AG04449 (cell line): ENCODE measurements around the gene HOXA7.

Source experiments
- CTCF ChIA-PET: fragments of 350-600 bp; formaldehyde crosslinking; extraction: SDS; loops from one replicate; lab custom pipeline; 2021; ENCODE audit warnings: antibody characterized with exemption; lab: Yijun Ruan, JAX
- POLR2A ChIA-PET: fragments of 400-600, 350-600 bp; formaldehyde crosslinking; extraction: SDS; loops from one replicate; lab custom pipeline; 2020; ENCODE audit warnings: antibody characterized with exemption, inconsistent platforms; lab: Yijun Ruan, JAX
- DNase-seq: peaks from one replicate; pipeline ENCODE4 v3.0.0-alpha.2; 2010; ENCODE audit warnings: low read depth, low spot score
- H3K4me3 ChIP-seq: 2 replicates; pipeline ENCODE4 v1.5.1; 2011; ENCODE audit warnings: low read depth, mild to moderate bottlenecking, control low read depth, low read length
- TF ChIP-seq, protein P1 (sequence below): IDR thresholded peaks from one replicate; pipeline ENCODE4 v1.5.1; 2011; ENCODE audit warnings: mild to moderate bottlenecking, moderate library complexity, low read length, control low read depth, inconsistent platforms; ENCODE audit not compliant: insufficient read depth; ENCODE audit errors: missing control alignments

The HOXA7 gene

DNA sequence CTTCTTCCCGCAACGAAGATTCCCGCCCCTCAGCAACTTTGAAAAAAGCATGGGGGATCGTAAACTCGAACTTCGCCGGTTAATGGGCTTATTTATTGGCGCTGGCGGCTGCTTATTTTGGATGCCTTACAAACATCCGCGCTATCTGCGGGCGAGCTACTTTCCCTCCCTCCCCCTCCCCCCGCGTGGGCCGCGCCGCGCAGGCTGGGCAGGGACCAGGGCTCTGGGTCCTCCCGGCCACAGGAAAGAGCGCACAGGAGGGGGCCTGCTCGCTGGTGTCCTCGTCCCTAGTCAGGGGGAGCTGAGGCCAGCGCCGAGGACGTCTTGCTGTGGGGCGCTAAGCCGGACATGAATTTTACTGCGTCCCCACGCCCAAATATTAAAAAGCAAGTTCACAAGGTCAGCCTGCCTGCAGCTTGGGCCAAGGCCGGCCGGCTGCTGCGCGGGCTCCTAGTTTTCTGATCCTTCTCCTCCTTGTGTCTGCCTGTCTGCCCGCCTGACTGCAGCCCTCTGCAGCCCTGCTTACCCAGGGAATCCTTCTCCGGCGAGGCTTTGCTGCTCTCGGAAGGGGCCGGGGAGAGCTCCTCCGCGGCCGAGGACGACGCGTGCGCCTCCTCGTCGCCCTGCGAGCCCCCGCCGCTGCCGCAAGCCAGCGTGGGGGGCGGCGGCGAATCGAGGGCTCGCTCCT is 16.5 kb upstream of the HOXA7 start:
- peak overlapping the region; percentile 75 for H3K4me3 ChIP-seq
- TF ChIP-seq, protein P1, sequence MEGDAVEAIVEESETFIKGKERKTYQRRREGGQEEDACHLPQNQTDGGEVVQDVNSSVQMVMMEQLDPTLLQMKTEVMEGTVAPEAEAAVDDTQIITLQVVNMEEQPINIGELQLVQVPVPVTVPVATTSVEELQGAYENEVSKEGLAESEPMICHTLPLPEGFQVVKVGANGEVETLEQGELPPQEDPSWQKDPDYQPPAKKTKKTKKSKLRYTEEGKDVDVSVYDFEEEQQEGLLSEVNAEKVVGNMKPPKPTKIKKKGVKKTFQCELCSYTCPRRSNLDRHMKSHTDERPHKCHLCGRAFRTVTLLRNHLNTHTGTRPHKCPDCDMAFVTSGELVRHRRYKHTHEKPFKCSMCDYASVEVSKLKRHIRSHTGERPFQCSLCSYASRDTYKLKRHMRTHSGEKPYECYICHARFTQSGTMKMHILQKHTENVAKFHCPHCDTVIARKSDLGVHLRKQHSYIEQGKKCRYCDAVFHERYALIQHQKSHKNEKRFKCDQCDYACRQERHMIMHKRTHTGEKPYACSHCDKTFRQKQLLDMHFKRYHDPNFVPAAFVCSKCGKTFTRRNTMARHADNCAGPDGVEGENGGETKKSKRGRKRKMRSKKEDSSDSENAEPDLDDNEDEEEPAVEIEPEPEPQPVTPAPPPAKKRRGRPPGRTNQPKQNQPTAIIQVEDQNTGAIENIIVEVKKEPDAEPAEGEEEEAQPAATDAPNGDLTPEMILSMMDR, result no peak
- DNase-seq, result no peak
- CTCF ChIA-PET, result interaction anchor here (1.3 to 9.5 kb wide), 5 partner anchors 9 to 22 kb away, joined by 3 to 117 read pairs (median 3); partner anchors contain the start of genes HOXA3, HOXA7 and HOXA9
- POLR2A ChIA-PET, result interaction anchor here (0.8 to 5.5 kb wide), 3 partner anchors 9 to 11 kb away, joined by 3 to 33 read pairs (median 9); partner anchors contain the start of gene HOXA11

DNA sequence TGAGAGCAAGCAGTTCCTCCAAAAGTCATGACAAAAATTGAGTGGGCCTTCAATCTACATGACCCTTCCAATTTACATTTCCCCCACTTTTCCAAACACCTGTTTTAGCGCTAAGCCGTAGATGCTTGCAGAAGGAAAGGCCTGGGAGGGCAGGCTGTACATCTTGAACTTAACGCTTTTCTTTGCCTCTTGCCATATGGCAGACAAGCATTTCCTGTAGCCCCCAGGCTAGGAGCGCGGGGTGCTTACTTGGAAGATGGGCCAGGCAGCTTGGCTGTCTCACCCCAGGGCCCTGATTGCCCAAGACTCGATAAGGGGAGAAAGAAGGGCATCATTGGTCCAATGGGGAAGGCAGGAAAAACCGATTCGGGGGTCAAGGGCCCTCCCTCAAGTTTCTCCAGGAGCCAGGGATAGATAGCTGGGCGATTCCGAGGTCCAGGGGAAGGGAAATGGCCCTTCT is 15.9 kb upstream of the HOXA7 start:
- no peak for DNase-seq
- ChIA-PET CTCF (interaction anchor here (1.0 to 9.5 kb wide), 8 partner anchors 6 to 1321 kb away, joined by 3 to 117 read pairs (median 3); partner anchors contain the start of genes HOXA3, HOXA7 and HOXA9), POLR2A (interaction anchor here (0.8 to 5.5 kb wide), 4 partner anchors 8 to 1316 kb away, joined by 3 to 33 read pairs (median 8); partner anchors contain the start of gene HOXA11)
- H3K4me3 ChIP-seq, result peak overlapping the region; percentile 75
- TF ChIP-seq, protein P1, result no peak

DNA sequence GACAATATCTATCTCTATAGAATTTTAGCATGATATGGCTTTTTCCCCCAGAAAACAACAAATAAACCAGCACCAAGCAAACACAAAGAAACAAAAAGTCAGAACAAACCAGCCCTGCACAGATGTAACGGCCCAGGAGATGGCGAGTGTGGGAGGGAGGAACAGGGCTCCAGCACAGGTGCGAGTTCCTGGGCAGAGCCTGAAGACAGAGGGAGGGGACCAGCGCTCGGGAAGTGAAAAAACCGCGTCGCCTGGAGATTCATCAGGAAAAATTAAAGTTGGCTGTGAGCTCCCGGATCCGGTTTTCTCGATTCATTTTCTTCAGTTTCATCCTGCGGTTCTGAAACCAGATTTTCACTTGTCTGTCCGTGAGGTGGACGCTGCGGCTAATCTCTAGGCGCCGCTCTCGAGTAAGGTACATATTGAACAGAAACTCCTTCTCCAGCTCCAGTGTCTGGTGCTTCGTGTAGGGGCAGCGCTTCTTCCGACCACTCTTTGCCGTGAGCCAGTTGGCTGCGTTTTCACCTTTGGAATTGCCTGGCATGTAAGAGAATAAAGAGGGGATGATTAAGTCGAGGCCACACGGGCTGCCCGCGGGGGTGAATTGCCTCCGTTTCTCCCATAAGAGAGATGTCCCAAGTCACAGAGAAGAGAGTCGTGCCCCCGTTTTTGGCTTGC is 15.3 kb upstream of the HOXA7 start:
- ChIA-PET CTCF (interaction anchor here (1.0 to 9.5 kb wide), 6 partner anchors 7 to 1320 kb away, joined by 3 to 117 read pairs (median 4); partner anchors contain the start of genes HOXA7 and HOXA9), POLR2A (interaction anchor here (1.3 to 5.5 kb wide), 4 partner anchors 7 to 1315 kb away, joined by 6 to 53 read pairs (median 21); partner anchors contain the start of gene HOXA11)
- H3K4me3 ChIP-seq, result peak overlapping the region; percentile 75
- DNase-seq, result no peak
- TF ChIP-seq, protein P1, result no peak

DNA sequence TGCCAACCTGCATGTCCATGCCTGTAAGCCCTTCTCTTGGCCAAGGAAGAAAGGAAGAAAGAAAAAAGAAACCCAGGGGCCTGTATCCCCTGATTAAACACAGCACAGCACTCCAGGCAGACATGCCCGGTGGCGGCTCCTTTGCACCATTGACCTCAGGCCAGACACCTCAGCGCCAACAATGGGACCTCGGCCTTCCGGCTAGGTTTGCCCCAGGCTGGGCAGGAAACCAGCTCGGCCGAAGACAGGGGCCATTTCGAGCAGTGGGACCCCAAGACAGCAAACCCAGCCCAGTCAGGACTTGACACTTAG is 14.8 kb upstream of the HOXA7 start:
- DNase-seq, result no peak
- POLR2A ChIA-PET, result interaction anchor here (1.3 to 5.5 kb wide), 4 partner anchors 7 to 1315 kb away, joined by 6 to 53 read pairs (median 21); partner anchors contain the start of gene HOXA11

DNA sequence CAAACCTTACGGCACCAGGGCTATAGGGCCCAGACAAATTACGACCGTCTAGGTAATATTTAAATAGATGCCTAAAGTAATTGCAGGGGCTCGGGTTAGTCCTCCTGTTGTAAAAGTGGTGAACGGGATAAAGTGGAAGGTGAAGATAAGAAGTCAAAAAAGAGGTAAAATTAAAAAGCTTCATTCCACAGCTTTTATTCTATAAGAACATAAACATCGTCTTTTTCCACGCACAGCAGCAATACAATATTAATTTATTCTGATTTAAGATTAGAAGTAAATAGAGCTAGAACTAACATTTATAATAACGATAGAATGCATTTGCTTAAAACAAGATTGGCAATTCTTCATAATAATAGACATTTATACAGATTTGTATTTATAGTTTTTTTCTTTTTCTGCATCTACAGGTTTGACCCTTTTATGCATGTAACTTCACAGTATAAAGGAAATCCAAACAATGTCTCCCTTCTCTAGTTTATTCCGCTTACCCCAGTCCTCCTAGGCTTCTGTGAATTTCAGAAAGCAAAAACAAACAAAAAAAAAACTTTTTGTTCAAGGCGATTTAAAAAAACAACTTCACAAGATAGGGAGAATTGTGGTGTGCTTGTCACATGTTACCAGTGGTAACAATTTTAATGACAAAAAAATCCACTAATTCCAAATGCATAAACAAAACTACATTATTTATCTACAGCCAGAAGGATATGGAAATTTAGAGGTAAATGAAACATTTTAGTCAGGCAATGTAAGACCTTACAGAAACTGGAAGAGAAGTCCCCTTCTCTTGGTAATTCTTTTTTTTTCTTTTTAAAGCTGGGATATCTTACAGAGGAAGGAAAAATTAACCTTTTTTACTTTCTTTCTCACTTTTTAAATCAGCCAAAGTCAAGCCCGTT is 14.2 kb upstream of the HOXA7 start:
- ChIA-PET POLR2A (interaction anchor here (1.1 to 4.2 kb wide), 3 partner anchors 8 to 1314 kb away, joined by 4 to 53 read pairs (median 6); no protein-coding TSS in a partner anchor), CTCF (interaction anchor here (0.9 to 5.3 kb wide), 5 partner anchors 8 to 1315 kb away, joined by 3 to 48 read pairs (median 4); no protein-coding TSS in a partner anchor)
- peak overlapping the region; percentile 75 for H3K4me3 ChIP-seq
- no peak for DNase-seq
- TF ChIP-seq, protein P1, result no peak

More for the DNA sequence above, 14.8 kb upstream of the HOXA7 start:
- TF ChIP-seq, protein P1, result no peak
- CTCF ChIA-PET, result interaction anchor here (1.0 to 9.5 kb wide), 5 partner anchors 7 to 1320 kb away, joined by 3 to 117 read pairs (median 4); partner anchors contain the start of gene HOXA9
- peak overlapping the region; percentile 75 for H3K4me3 ChIP-seq
